Mammary epithelial cell (primary cell): Measurements from ENCODE around the gene PVALB.

Experiments
- CTCF ChIP-seq, 2 donors: IDR thresholded peaks in 1 of 2; conservative IDR thresholded peaks in 1 of 2; 2 replicates each; pipeline ENCODE4 v1.5.1; 2011 to 2012; ENCODE audit warnings: inconsistent platforms in 2 of 2, low read length in 2 of 2, mild to moderate bottlenecking in 2 of 2, control low read depth in 1 of 2, low read depth in 1 of 2; ENCODE audit not compliant: insufficient read depth in 1 of 2; ENCODE audit errors: extremely low read depth in 1 of 2
- EZH2 ChIP-seq: IDR thresholded peaks from 2 replicates; pipeline ENCODE4 v1.6.1; 2012; ENCODE audit warnings: low read length, inconsistent platforms, borderline replicate concordance

DNA sequence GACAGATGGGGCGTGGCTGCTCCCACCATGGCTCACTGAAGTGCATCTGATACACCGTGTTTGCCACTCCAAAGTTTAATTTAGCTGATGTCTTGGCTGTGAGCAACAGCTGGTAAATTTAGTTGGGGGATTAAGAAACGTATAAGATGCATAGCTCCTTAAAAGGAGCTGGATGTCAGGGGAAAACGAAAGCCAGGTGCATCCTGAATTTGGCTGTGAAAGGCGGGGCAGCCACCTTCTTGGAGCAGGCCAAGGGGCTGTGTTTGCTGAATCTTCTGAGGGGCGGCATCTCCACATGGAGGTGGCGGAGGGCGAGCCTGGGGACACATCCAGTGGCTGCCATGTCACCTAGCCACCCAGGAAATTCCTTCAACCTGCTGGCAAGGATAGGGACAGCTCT, 23.3 kb upstream of the PVALB start:
- TF ChIP-seq CTCF (conservative IDR thresholded peaks at IDR 0.05 in 1 of 2, IDR thresholded peaks at IDR 0.05 in 1 of 2; ENCODE audit: extremely low read depth in 1 of 2, insufficient read depth in 1 of 2, low read depth in 1 of 2, low read length in 2 of 2) (no peak), EZH2 (no peak)
